ENCODE measurements around the gene NAV3.

- TF ChIP-seq MAX (IDR thresholded peaks at IDR 0.05) (no peak), CTCF (IDR thresholded peaks at IDR 0.05; ENCODE audit: low read depth, low read length, missing input control) (no peak)
Observed at GRCh38 chr12:77907936-77908335, 77.2 kb downstream of the NAV3 start.
